H1 (cell line): ENCODE results near the gene CCDC12. TPM values are rescaled to one million over a fixed set of nuclear protein-coding genes. Genes with fewer than 3 reads are reported as not detected.

Source experiments
- CTCF ChIA-PET: fragments of 300-600 bp; sonication (Branson Sonifier 250); formaldehyde crosslinking; loops from one replicate; lab custom pipeline; 2021; ENCODE audit not compliant: partially characterized antibody; lab: Charles Lee
- POLR2A ChIA-PET: fragments of 300-600 bp; sonication (Branson Sonifier 250); formaldehyde crosslinking; loops from one replicate; lab custom pipeline; 2021; ENCODE audit warnings: inconsistent platforms; ENCODE audit not compliant: partially characterized antibody; lab: Charles Lee
- DNase-seq, 2 experiments: peaks; one replicate each; pipeline versions ENCODE4 v3.0.0 to v3.0.0-alpha.2; 2010 to 2022; ENCODE audit warnings: low spot score in 2 of 2, low read depth in 1 of 2, mixed read lengths in 1 of 2
- FAIRE-seq: peaks from 2 replicates; lab custom pipeline; 2011; peaks lifted over from hg19 to GRCh38; lab: Jason Lieb, UNC
- H2AFZ ChIP-seq: 2 replicates; pipeline ENCODE4 v1.8.1; 2012; ENCODE audit warnings: low read length, inconsistent platforms
- H2AK5ac ChIP-seq: 2 replicates; pipeline ENCODE4 v1.6.1; 2013; ENCODE audit warnings: low read depth, low read length
- H2BK120ac ChIP-seq: replicated peaks from 2 replicates; pipeline ENCODE3; 2013; ENCODE audit warnings: low read depth, low read length, inconsistent platforms
- H2BK12ac ChIP-seq: 2 replicates; pipeline ENCODE4 v1.6.1; 2013; ENCODE audit warnings: low read depth, low read length
- H2BK15ac ChIP-seq: 2 replicates; pipeline ENCODE4 v1.6.1; 2013; ENCODE audit warnings: low read length
- H2BK20ac ChIP-seq: 2 replicates; pipeline ENCODE4 v1.6.1; 2013; ENCODE audit warnings: low read length
- H2BK5ac ChIP-seq: 2 replicates; pipeline ENCODE4 v1.6.1; 2013; ENCODE audit warnings: low read depth, low read length
- H3K14ac ChIP-seq: 2 replicates; pipeline ENCODE4 v1.6.1; 2013; ENCODE audit warnings: inconsistent platforms; ENCODE audit not compliant: insufficient read length
- H3K18ac ChIP-seq: 2 replicates; pipeline ENCODE4 v1.6.1; 2013; ENCODE audit warnings: low read length; ENCODE audit errors: extremely low read depth
- H3K23ac ChIP-seq: 2 replicates; pipeline ENCODE4 v1.6.1; 2013; ENCODE audit warnings: inconsistent platforms; ENCODE audit not compliant: insufficient read length
- H3K23me2 ChIP-seq: 2 replicates; pipeline ENCODE4 v1.6.1; 2013; ENCODE audit warnings: low read depth, low read length
- H3K27ac ChIP-seq: 2 replicates; pipeline ENCODE4 v1.6.1; 2011; ENCODE audit warnings: low read depth, low read length, inconsistent platforms
- H3K27me3 ChIP-seq, 4 experiments: replicated peaks in 1 of 4; 1 replicate in 1 of 4; 2 replicates in 3 of 4; pipeline versions ENCODE4 v1.6.1 to v1.8.1; 2011 to 2013; ENCODE audit warnings: low read length in 3 of 4, mild to moderate bottlenecking in 3 of 4, inconsistent platforms in 2 of 4, mixed read lengths in 2 of 4, moderate library complexity in 1 of 4; ENCODE audit not compliant: control insufficient read depth in 3 of 4, insufficient read depth in 3 of 4; ENCODE audit errors: extremely low read depth in 1 of 4
- H3K36me3 ChIP-seq, 4 experiments: 2 replicates each; pipeline versions ENCODE4 v1.6.1 to v1.8.1; 2011 to 2013; ENCODE audit warnings: mild to moderate bottlenecking in 4 of 4, low read length in 3 of 4, moderate library complexity in 2 of 4, control low read depth in 1 of 4, inconsistent platforms in 1 of 4; ENCODE audit not compliant: insufficient read depth in 4 of 4, control insufficient read depth in 2 of 4
- H3K4ac ChIP-seq: replicated peaks from 2 replicates; pipeline ENCODE3; 2013; ENCODE audit warnings: low read length, low read depth, mixed read lengths, inconsistent platforms; ENCODE audit not compliant: insufficient read length
- H3K4me1 ChIP-seq, 4 experiments: replicated peaks in 1 of 4; 1 replicate in 1 of 4; 2 replicates in 3 of 4; pipeline versions ENCODE4 v1.6.1 to v1.8.1; 2011 to 2013; ENCODE audit warnings: low read length in 3 of 4, inconsistent platforms in 2 of 4, mixed read lengths in 1 of 4; ENCODE audit not compliant: insufficient read depth in 4 of 4, control insufficient read depth in 3 of 4
- H3K4me2 ChIP-seq, 2 experiments: 2 replicates each; pipeline versions ENCODE4 v1.6.1 to v1.8.1; 2011 to 2013; ENCODE audit warnings: low read depth in 2 of 2, low read length in 2 of 2, control low read depth in 1 of 2, inconsistent platforms in 1 of 2, mild to moderate bottlenecking in 1 of 2; ENCODE audit not compliant: insufficient read depth in 1 of 2
- H3K4me3 ChIP-seq, 4 experiments: fragments of 200-600, 300-600 bp in 1 of 4; sonication (generic), shearing (Covaris generic), sonication (Bioruptor Twin) in 1 of 4; 2 replicates each; pipeline versions ENCODE4 v1.5.1 to v1.8.1; 2011 to 2016; ENCODE audit warnings: low read length in 4 of 4, low read depth in 3 of 4, control low read depth in 2 of 4, inconsistent platforms in 2 of 4, mild to moderate bottlenecking in 2 of 4, mixed read lengths in 1 of 4, moderate library complexity in 1 of 4; ENCODE audit not compliant: insufficient read depth in 2 of 4; ENCODE audit errors: extremely low read depth in 1 of 4
- H3K56ac ChIP-seq: replicated peaks from 2 replicates; pipeline ENCODE3; 2013; ENCODE audit warnings: low read depth, mild to moderate bottlenecking, mixed read lengths, low read length, inconsistent platforms; ENCODE audit not compliant: insufficient read length
- H3K79me1 ChIP-seq: 2 replicates; pipeline ENCODE4 v1.6.1; 2013; ENCODE audit warnings: low read depth, low read length, control low read depth
- H3K79me2 ChIP-seq, 2 experiments: 2 replicates each; pipeline versions ENCODE4 v1.6.1 to v1.8.1; 2012 to 2013; ENCODE audit warnings: low read length in 2 of 2, mild to moderate bottlenecking in 2 of 2, inconsistent platforms in 1 of 2; ENCODE audit not compliant: insufficient read depth in 2 of 2, control insufficient read depth in 1 of 2
- H3K9ac ChIP-seq, 4 experiments: replicated peaks in 1 of 4; 1 replicate in 1 of 4; 2 replicates in 3 of 4; pipeline versions ENCODE4 v1.6.1 to v1.8.1; 2011 to 2013; ENCODE audit warnings: low read depth in 3 of 4, low read length in 3 of 4, control low read depth in 2 of 4, mild to moderate bottlenecking in 2 of 4, moderate library complexity in 2 of 4, inconsistent platforms in 1 of 4; ENCODE audit errors: extremely low read depth in 1 of 4
- H3K9me3 ChIP-seq, 2 experiments: 2 replicates each; pipeline versions ENCODE4 v1.6.1 to v1.8.1; 2012 to 2013; ENCODE audit warnings: mild to moderate bottlenecking in 2 of 2, moderate library complexity in 2 of 2, control low read depth in 1 of 2, inconsistent platforms in 1 of 2, low read depth in 1 of 2, low read length in 1 of 2, mixed read lengths in 1 of 2; ENCODE audit not compliant: insufficient read depth in 2 of 2
- H4K20me1 ChIP-seq, 2 experiments: replicated peaks in 1 of 2; 2 replicates each; pipeline versions ENCODE3 to v1.8.1; 2011 to 2013; ENCODE audit warnings: inconsistent platforms in 2 of 2, low read length in 2 of 2, mild to moderate bottlenecking in 1 of 2; ENCODE audit not compliant: insufficient read depth in 2 of 2, control insufficient read depth in 1 of 2
- H4K5ac ChIP-seq: 2 replicates; pipeline ENCODE4 v1.6.1; 2013; ENCODE audit warnings: low read length, low read depth, mixed read lengths, inconsistent platforms; ENCODE audit not compliant: insufficient read length
- H4K8ac ChIP-seq: 2 replicates; pipeline ENCODE4 v1.8.0; 2013; ENCODE audit warnings: mild to moderate bottlenecking, moderate library complexity, low read length, inconsistent platforms; ENCODE audit not compliant: insufficient read depth; ENCODE audit errors: extremely low read depth
- H4K91ac ChIP-seq: replicated peaks from 2 replicates; pipeline ENCODE3; 2013; ENCODE audit warnings: low read length, mixed read lengths, inconsistent platforms; ENCODE audit not compliant: insufficient read length
- CHD1 ChIP-seq: IDR thresholded peaks from 2 replicates; pipeline ENCODE4 v1.6.1; 2012; ENCODE audit warnings: low read depth, low read length, improper control_type of control experiment
- CTBP2 ChIP-seq: IDR thresholded peaks from 2 replicates; pipeline ENCODE4 v1.7.0; 2011; ENCODE audit warnings: borderline replicate concordance, mild to moderate bottlenecking, moderate library complexity, mixed read lengths, low read length; ENCODE audit not compliant: insufficient read depth, insufficient read length
- JUN ChIP-seq: IDR thresholded peaks from 2 replicates; pipeline ENCODE4 v1.6.1; 2011; ENCODE audit warnings: low read depth, mild to moderate bottlenecking, improper control_type of control experiment, low read length
- NRF1 ChIP-seq: IDR thresholded peaks from 2 replicates; pipeline ENCODE4 v1.6.1; 2011; ENCODE audit warnings: mild to moderate bottlenecking, low read depth, low read length, improper control_type of control experiment
- RAD21 ChIP-seq, 2 experiments: IDR thresholded peaks in 1 of 2; conservative IDR thresholded peaks in 1 of 2; 2 replicates each; pipeline ENCODE4 v1.6.1; 2011; ENCODE audit warnings: low read depth in 2 of 2, low read length in 2 of 2, improper control_type of control experiment in 1 of 2, inconsistent platforms in 1 of 2, mild to moderate bottlenecking in 1 of 2, moderate library complexity in 1 of 2
- RFX5 ChIP-seq: IDR thresholded peaks from 2 replicates; pipeline ENCODE4 v1.6.1; 2011; ENCODE audit warnings: low read depth, low read length, improper control_type of control experiment, borderline replicate concordance
- TAF7 ChIP-seq: optimal IDR thresholded peaks from 2 replicates; pipeline ENCODE3; 2011; ENCODE audit warnings: low read depth, mild to moderate bottlenecking, inconsistent platforms, low read length, moderate library complexity, borderline replicate concordance
- TEAD4 ChIP-seq: IDR thresholded peaks from 2 replicates; pipeline ENCODE4 v1.6.1; 2012; ENCODE audit warnings: low read depth, low read length, inconsistent platforms, mixed read lengths
- WGBS, 2 experiments: shearing (Covaris generic) in 1 of 2; methylation state at CpG; one replicate each; pipeline versions ENCODE4 v1.1.6 to v1.1.7; 2013 to 2015; ENCODE audit warnings: low lambda C conversion rate in 2 of 2, mixed read lengths in 2 of 2, inconsistent platforms in 1 of 2, low coverage in 1 of 2, missing lambda C conversion rate in 1 of 2; ENCODE audit not compliant: insufficient replicate concordance in 2 of 2, insufficient coverage in 1 of 2, insufficient read length in 1 of 2; ENCODE audit errors: extremely low coverage in 1 of 2, missing lambda C conversion rate in 1 of 2; 5-methylcytosine and 5-hydroxymethylcytosine counted together
- polyA plus RNA-seq, 7 experiments: library from polyadenylated mRNA; depleted of rRNA in 3 of 7; stranded (reverse) in 5 of 7; unstranded in 2 of 7; fragments of >200 nt in 5 of 7; fragments of 200-250 nt in 2 of 7; gene quantifications; 1 replicate in 5 of 7; 2 replicates in 1 of 7; 4 replicates in 1 of 7; pipeline versions ENCODE4 v1.2.1 to v1.2.3, GENCODE V29; 2011 to 2013; ENCODE audit warnings: missing spikeins in 2 of 7, mixed read lengths in 2 of 7
- total RNA-seq: library from RNA; stranded (reverse); fragmentation: NEBNext Ultra II Directional; extraction: Animal tissue kit (Norgen Biotek cat#: 25700); gene quantifications from 2 replicates; pipeline ENCODE4 v1.2.1, GENCODE V29; 2021

Gene CCDC12
- total and polyA plus RNA-seq, 2 of the 8 experiments (the other 6 are each of a cell fraction or from before 2014, with no cell fraction given), result 29.5 to 41.3 TPM

- no peak overlapping the region for H2BK20ac ChIP-seq
- H3K9ac ChIP-seq, result no peak overlapping the region
- H4K20me1 ChIP-seq, result peaks cover 23 to 38% of the 10 kb centered on the region in 2 experiments
- H3K27ac ChIP-seq, result no peak overlapping the region
- peaks cover 48% of the 10 kb centered on the region for H3K79me1 ChIP-seq
- no peak overlapping the region for H2AK5ac ChIP-seq
- peaks cover 0 to 6% of the 10 kb centered on the region in 2 experiments; a peak in 2 of 4 replicates for H3K9me3 ChIP-seq
- no peak overlapping the region for H3K18ac ChIP-seq
- FAIRE-seq, result no peak
- no peak overlapping the region for H3K4me3 ChIP-seq
- H4K5ac ChIP-seq, result no peak overlapping the region
- H3K4me2 ChIP-seq, result no peak overlapping the region; a peak in 1 of 4 replicates
- H3K56ac ChIP-seq, result no peak overlapping the region
- 89% methylated on average over 6 of the region's 6 CpGs; no CpG with 5 or more reads in 1 of the 2 experiments for WGBS, 2 experiments
- peaks cover 4% of the 10 kb centered on the region; the same call in 1 of the 2 replicates for H3K23me2 ChIP-seq
- H3K23ac ChIP-seq, result no peak overlapping the region
- peaks cover 33 to 87% of the 10 kb centered on the region in 2 experiments for H3K79me2 ChIP-seq
- H3K14ac ChIP-seq, result no peak overlapping the region
- no peak overlapping the region for H2BK15ac ChIP-seq
- no peak overlapping the region for H2AFZ ChIP-seq
- H4K91ac ChIP-seq, result no peak overlapping the region
- H3K36me3 ChIP-seq, result peaks cover 0 to 4% (median 0%) of the 10 kb centered on the region in 4 experiments; a peak in 1 of 8 replicates
- CTCF ChIA-PET, result interaction anchor here (0.6 to 2.6 kb wide), 14 partner anchors 9 to 363 kb away, joined by 3 to 9 read pairs (median 5); no protein-coding TSS in a partner anchor
- no peaks in the 10 kb centered on the region for H3K27me3 ChIP-seq
- no peak overlapping the region for H2BK120ac ChIP-seq
- no peak overlapping the region for H2BK5ac ChIP-seq
- TF ChIP-seq NRF1, result no peak
- no peak for TF ChIP-seq RFX5
- no peak for TF ChIP-seq RAD21 (IDR thresholded peaks at IDR 0.05 in 1 of 2, conservative IDR thresholded peaks at IDR 0.05 in 1 of 2; ENCODE audit: low read depth in 2 of 2, low read length in 2 of 2)
- no peak for TF ChIP-seq CHD1
- no peak for TF ChIP-seq CTBP2
- no peak for TF ChIP-seq TAF7
- no peak for TF ChIP-seq TEAD4
- TF ChIP-seq JUN, result no peak
- TF ChIP-seq, all 59 proteins: peak for 0
- DNase-seq, result no peak
- Histone ChIP-seq H2BK12ac (no peak overlapping the region), H3K4ac (no peak overlapping the region), H4K8ac (no peak overlapping the region), H3K4me1 (peaks cover 0 to 5% (median 3%) of the 10 kb centered on the region in 4 experiments; a peak in 4 of 7 replicates)
- POLR2A ChIA-PET, result interaction anchor here (0.7 to 2.6 kb wide), 5 partner anchors 10 to 55 kb away, joined by 3 to 12 read pairs (median 4); partner anchors contain the start of genes CCDC12 and NBEAL2
These were observed 17.4 kb downstream of the CCDC12 start for GRCh38 chr3:46959161-46959511.
